ENCODE data around the gene CLIP3. TPM values are rescaled to one million over a fixed set of nuclear protein-coding genes. Genes with fewer than 3 reads are reported as not detected.

Gene CLIP3
- total and polyA plus RNA-seq, 2 donors (not counting 1 experiment from before 2014, with no cell fraction given), result 0.42 to 1.3 TPM

GRCh38 chr19:36047835-36048234 lies 15.2 kb upstream of the CLIP3 start:
- TF ChIP-seq, protein P1, sequence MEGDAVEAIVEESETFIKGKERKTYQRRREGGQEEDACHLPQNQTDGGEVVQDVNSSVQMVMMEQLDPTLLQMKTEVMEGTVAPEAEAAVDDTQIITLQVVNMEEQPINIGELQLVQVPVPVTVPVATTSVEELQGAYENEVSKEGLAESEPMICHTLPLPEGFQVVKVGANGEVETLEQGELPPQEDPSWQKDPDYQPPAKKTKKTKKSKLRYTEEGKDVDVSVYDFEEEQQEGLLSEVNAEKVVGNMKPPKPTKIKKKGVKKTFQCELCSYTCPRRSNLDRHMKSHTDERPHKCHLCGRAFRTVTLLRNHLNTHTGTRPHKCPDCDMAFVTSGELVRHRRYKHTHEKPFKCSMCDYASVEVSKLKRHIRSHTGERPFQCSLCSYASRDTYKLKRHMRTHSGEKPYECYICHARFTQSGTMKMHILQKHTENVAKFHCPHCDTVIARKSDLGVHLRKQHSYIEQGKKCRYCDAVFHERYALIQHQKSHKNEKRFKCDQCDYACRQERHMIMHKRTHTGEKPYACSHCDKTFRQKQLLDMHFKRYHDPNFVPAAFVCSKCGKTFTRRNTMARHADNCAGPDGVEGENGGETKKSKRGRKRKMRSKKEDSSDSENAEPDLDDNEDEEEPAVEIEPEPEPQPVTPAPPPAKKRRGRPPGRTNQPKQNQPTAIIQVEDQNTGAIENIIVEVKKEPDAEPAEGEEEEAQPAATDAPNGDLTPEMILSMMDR (IDR thresholded peaks at IDR 0.05), result no peak
- no peak for TF ChIP-seq EZH2 (IDR thresholded peaks at IDR 0.05; ENCODE audit: borderline replicate concordance, insufficient read depth, low read depth, low read length, poor library complexity, severe bottlenecking)
- POLR2A ChIA-PET, result no interaction called here
- Mint-ChIP-seq H3K9me3 (ENCODE audit: insufficient read depth) (no peaks in the 10 kb centered on the region), H3K27me3 (no peaks in the 10 kb centered on the region), H3K27ac (no peak overlapping the region), H3K4me3 (no peak overlapping the region), H3K4me1 (peaks cover 3% of the 10 kb centered on the region)
- no peak for ATAC-seq (ENCODE audit: low read depth)
- CTCF ChIA-PET, result no interaction called here
- Histone ChIP-seq H3K27ac (ENCODE audit: low read length in 2 of 2) (no peak overlapping the region), H3K9me3 (ENCODE audit: control extremely low read depth in 1 of 3, control insufficient read depth in 2 of 3, insufficient read depth in 1 of 3, low read length in 2 of 3) (no peaks in the 10 kb centered on the region), H3K79me2 (ENCODE audit: control insufficient read depth, insufficient read depth, low read length) (no peaks in the 10 kb centered on the region), H3K9ac (ENCODE audit: low read length) (no peak overlapping the region), H3K4me3 (ENCODE audit: control extremely low read depth in 1 of 5, extremely low read depth in 1 of 5, insufficient read depth in 1 of 5, low read depth in 2 of 5, low read length in 4 of 5) (no peak overlapping the region), H2AFZ (ENCODE audit: insufficient read depth, low read depth, low read length, poor library complexity, severe bottlenecking) (no peak overlapping the region), H3K27me3 (replicated peaks in 1 of 4; ENCODE audit: control extremely low read depth in 1 of 4, control insufficient read depth in 3 of 4, insufficient read depth in 4 of 4, low read length in 3 of 4) (no peaks in the 10 kb centered on the region), H3K4me1 (ENCODE audit: control insufficient read depth in 2 of 2, insufficient read depth in 2 of 2, low read length in 2 of 2) (peaks cover 0 to 2% of the 10 kb centered on the region in 2 donors), H4K20me1 (ENCODE audit: control insufficient read depth, insufficient read depth, low read length, poor library complexity, severe bottlenecking) (no peaks in the 10 kb centered on the region), H3K4me2 (replicated peaks; ENCODE audit: low read depth, low read length, poor library complexity, severe bottlenecking) (no peak overlapping the region), H3K36me3 (replicated peaks in 1 of 2; ENCODE audit: control extremely low read depth in 1 of 2, control insufficient read depth in 1 of 2, extremely low read depth in 1 of 2, insufficient read depth in 2 of 2, low read length in 1 of 2) (no peaks in the 10 kb centered on the region)
- no peak for DNase-seq
- intact Hi-C loops (cut with micrococcal nuclease), result no loop called here

DNA sequence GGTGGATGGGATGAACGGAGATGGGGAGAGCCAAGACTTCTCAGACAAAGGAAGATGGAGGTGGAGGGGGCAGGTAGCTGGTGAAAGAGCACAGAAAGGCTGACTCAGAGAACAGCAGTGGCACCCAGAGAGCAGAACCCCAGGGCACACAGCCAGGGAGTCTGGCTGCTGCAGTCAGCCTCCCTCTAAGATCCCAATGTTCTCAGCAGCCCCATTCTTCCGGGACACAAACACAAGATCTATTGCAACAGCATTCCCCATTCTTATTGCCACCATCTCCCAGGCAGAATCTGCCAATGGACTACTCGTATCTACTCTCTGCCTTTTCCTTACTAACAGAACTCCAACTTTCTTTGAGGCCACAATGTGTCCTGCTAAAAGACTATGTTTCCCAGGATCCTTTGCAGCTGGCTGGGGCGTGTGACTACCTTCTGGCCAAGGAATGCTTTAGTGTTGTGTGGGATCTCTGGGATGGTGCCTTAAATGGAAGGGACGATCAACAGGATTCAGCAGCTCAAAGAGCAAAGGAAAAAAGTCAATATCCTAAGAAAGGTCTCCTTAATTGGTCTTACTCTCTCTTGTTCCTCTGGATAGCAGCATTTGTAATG lies 13.9 kb upstream of the CLIP3 start:
- Histone ChIP-seq H3K4me1 (ENCODE audit: control insufficient read depth in 2 of 2, insufficient read depth in 2 of 2, low read length in 2 of 2) (no peaks in the 10 kb centered on the region), H4K20me1 (ENCODE audit: control insufficient read depth, insufficient read depth, low read length, poor library complexity, severe bottlenecking) (no peaks in the 10 kb centered on the region), H3K9ac (ENCODE audit: low read length) (no peak overlapping the region), H3K79me2 (ENCODE audit: control insufficient read depth, insufficient read depth, low read length) (no peaks in the 10 kb centered on the region), H3K27me3 (replicated peaks in 1 of 4; ENCODE audit: control extremely low read depth in 1 of 4, control insufficient read depth in 3 of 4, insufficient read depth in 4 of 4, low read length in 3 of 4) (no peaks in the 10 kb centered on the region), H3K4me2 (replicated peaks; ENCODE audit: low read depth, low read length, poor library complexity, severe bottlenecking) (no peak overlapping the region), H2AFZ (ENCODE audit: insufficient read depth, low read depth, low read length, poor library complexity, severe bottlenecking) (no peak overlapping the region), H3K27ac (ENCODE audit: low read length in 2 of 2) (no peak overlapping the region), H3K9me3 (ENCODE audit: control extremely low read depth in 1 of 3, control insufficient read depth in 2 of 3, insufficient read depth in 1 of 3, low read length in 2 of 3) (no peaks in the 10 kb centered on the region), H3K36me3 (replicated peaks in 1 of 2; ENCODE audit: control extremely low read depth in 1 of 2, control insufficient read depth in 1 of 2, extremely low read depth in 1 of 2, insufficient read depth in 2 of 2, low read length in 1 of 2) (no peaks in the 10 kb centered on the region), H3K4me3 (ENCODE audit: control extremely low read depth in 1 of 5, extremely low read depth in 1 of 5, insufficient read depth in 1 of 5, low read depth in 2 of 5, low read length in 4 of 5) (no peak overlapping the region)
- CTCF ChIA-PET, result no interaction called here
- Mint-ChIP-seq H3K9me3 (ENCODE audit: insufficient read depth) (no peaks in the 10 kb centered on the region), H3K4me3 (no peak overlapping the region), H3K27me3 (no peaks in the 10 kb centered on the region), H3K27ac (no peak overlapping the region), H3K4me1 (peaks cover 3% of the 10 kb centered on the region)
- POLR2A ChIA-PET, result no interaction called here
- DNase-seq, result no peak
- 97% methylated on average over 4 of the region's 5 CpGs for WGBS (ENCODE audit: insufficient coverage)
- TF ChIP-seq EZH2 (IDR thresholded peaks at IDR 0.05; ENCODE audit: borderline replicate concordance, insufficient read depth, low read depth, low read length, poor library complexity, severe bottlenecking), result no peak
- TF ChIP-seq, protein P1 (IDR thresholded peaks at IDR 0.05), result no peak
- intact Hi-C loops (cut with micrococcal nuclease), result no loop called here
- no peak for ATAC-seq (ENCODE audit: low read depth)

All from B cell (primary cell).